HK-2 (cell line): ENCODE results near the gene NELFA.
A peak's percentile ranks its signal among the peaks of the same experiment; 100 is the strongest.

ENCODE experiments used
- DNase-seq: peaks from one replicate; pipeline ENCODE4 v3.0.0-alpha.2; 2018; ENCODE audit not compliant: unreplicated experiment

Gene NELFA

GRCh38 chr4:2008921-2009650 lies at the start of gene NELFA:
Gene NELFA (minus strand): TSS chr4:2008974. CDS start chr4:2008959, 15 bp downstream.
- peak; percentile 96 for DNase-seq

- DNase-seq = no peak
These were observed 48.8 kb upstream of the NELFA start for GRCh38 chr4:2057382-2058065.

DNA sequence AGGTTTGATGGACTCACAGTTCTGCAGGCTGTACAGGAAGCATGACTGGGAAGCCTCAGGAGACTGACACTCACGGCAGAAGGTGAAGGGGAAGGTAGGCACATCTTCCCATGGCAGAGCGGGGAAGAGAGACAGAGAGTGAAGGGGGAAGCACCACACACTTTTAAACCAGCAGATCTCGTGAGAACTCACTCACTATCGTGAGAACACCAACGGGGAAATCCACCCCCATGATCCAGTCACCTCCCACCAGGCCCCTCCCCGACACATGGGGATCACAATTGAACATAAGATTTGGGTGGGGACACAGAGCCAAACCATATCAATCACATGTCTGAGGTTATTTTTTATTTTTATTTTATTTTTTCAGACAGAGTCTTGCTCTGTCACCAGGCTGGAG lies 45.4 kb upstream of the NELFA start:
- no peak for DNase-seq

GRCh38 chr4:2051086-2051485 lies 42.3 kb upstream of the NELFA start:
- DNase-seq = no peak

- no peak for DNase-seq
These were observed 41.0 kb upstream of the NELFA start for GRCh38 chr4:2049811-2050210.

GRCh38 chr4:2049381-2049780 lies 40.6 kb upstream of the NELFA start:
- no peak for DNase-seq

DNA sequence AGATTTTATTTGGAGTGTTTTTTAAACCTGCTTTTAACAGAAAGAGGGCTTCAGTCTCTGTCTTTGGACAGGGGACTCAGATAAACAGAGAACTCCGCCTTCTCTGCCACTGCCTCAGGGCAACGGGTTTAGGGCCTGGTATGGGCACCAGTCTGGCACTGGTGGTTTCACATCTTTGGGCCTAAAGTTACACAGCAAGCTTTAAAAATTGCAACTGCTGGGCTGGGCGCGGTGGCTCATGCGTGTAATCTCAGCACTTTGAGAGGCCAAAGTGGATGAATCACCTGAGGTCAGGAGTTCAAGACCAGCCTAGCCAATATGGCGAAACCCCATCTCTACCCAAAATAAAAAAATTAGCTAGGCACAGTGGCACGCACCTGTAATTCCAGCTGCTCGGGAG lies 40.1 kb upstream of the NELFA start:
- peak; percentile 42 for DNase-seq

GRCh38 chr4:2047781-2048581 lies 39.2 kb upstream of the NELFA start:
- DNase-seq = no peak

DNA sequence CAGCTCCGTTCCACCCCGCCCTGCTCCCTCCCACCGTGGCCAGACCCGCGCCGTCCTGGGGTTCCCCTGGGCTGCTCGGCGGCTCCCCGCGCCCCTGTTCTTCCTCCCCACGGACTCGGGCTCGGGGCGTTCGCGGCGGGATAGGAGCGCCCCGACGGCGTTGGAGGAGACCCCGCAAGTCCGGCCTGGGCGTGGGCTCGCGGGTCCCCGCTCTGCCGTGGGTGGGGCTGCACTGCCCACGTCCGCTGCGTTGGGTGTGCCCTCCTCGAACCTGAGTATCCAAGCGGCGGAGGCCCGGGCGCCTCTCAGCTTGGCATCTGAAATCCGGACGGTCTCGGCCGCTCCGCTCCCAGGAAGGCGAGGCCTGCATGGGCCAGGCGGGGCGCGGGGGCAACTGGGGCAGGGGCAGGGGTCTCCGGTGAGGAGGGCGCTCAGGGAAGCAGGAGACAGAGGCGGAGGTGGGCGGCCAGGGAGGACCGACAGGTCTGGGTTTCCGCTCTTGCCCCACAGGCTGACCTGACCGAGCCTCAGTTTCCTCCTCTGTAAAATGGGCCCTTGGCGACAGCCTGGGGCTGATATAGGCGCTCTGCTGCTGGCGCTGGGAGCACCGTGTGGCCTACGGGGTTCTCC lies 38.4 kb upstream of the NELFA start:
- DNase-seq = no peak

DNA sequence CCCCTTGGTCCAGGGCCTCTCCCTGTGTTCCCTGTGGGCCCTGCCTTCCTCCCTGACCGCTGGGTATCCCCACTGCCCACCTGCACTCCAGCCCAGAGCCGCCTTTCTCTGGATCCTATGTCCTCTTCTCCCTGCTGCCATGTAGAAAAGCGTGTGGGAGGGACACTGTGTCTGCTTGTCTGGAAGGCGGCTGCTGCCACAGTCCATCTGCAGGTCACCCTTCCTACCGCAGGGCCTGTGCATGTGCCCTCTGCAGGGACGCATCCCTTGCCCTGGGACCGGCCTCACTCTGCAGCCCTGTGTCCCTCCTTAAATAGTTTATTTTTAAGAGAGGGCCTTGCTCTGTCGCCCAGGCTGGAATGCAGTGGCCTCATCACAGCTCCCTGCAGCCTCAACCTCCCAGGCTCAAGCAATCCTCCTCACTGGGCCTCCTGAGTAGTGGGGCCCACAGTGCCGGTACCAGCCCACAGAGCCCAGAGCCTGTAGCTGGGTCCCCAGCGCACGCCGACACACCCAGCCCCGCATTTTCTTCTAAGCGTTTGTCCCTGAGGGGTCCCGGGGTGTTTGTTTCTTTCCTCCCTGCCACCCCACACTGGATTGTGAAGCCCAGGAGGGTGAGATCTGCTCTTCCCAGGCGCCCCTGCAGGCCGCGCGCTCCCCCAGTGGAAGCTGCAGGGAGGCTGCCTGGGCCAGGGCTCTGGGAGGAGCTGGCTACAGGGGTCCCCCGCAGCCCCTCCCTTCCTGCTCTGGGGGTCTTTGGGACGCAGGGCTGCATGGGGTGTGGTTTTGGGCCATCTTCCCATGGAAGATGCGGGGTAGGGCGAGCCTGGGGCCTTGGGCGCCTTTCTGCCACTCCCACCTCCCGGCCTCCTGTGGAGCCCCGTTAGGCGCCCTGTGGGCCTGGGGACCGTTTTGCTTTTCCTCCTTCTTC lies 37.5 kb upstream of the NELFA start:
- no peak for DNase-seq

- peak; percentile 35 for DNase-seq
These were observed 36.8 kb upstream of the NELFA start for GRCh38 chr4:2045518-2045951.

- DNase-seq = no peak
These were observed 36.1 kb upstream of the NELFA start for GRCh38 chr4:2044542-2045517.

DNA sequence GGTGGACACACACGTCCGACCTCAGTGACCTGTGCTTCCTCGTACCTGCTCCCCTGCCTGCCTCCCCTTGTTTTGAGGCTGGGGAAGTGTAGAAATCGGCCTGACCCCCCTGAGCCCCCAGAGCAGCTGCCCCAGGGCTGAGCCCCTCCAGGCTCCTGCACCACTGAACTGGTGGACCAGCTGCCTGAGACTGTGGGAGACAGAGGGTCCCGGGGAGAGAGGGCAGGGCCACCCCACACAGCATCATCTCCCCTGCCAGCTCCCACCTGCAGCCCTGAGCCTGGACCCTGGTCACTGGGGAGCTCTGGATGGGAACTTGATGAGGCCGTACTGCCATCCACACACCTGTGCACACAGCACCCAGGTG lies 35.3 kb upstream of the NELFA start:
- no peak for DNase-seq

DNA sequence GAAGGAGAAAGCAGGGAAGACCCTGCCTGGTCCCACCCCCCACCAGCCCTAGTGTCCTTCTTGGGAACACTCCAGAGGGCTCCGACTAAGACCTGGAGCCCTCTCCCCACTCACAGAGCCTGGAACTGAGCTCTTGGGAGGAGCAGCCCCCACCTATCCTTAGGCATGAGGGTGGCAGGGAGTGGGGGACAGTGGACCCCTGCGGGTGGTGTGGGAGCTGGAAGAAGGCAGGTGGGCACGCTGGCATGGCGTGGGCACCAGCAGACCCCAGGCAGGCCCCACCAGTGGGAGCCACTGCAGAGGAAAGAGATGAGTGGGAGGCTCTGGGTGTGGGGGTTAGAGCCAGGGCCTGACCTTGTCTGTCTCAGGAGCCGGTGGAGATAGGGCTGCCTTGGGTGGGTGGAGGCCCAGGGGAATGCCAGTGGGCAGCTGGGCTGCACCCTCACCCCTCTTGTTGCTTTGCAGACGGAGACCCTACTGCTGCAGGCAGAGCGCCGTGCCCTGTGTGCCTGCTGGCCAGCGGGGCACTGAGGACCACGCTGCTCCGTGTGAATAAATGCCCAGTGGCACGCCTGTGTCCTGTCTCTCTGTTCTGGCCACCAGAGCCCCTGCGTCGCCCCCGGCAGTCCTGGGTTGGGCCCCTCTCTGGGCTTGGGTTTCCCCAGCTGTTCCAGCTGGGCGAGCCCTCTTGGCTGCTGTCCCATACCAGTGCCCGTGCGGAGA lies 34.8 kb upstream of the NELFA start:
- DNase-seq = no peak

GRCh38 chr4:2042947-2043395 lies 34.2 kb upstream of the NELFA start:
- DNase-seq = no peak

DNA sequence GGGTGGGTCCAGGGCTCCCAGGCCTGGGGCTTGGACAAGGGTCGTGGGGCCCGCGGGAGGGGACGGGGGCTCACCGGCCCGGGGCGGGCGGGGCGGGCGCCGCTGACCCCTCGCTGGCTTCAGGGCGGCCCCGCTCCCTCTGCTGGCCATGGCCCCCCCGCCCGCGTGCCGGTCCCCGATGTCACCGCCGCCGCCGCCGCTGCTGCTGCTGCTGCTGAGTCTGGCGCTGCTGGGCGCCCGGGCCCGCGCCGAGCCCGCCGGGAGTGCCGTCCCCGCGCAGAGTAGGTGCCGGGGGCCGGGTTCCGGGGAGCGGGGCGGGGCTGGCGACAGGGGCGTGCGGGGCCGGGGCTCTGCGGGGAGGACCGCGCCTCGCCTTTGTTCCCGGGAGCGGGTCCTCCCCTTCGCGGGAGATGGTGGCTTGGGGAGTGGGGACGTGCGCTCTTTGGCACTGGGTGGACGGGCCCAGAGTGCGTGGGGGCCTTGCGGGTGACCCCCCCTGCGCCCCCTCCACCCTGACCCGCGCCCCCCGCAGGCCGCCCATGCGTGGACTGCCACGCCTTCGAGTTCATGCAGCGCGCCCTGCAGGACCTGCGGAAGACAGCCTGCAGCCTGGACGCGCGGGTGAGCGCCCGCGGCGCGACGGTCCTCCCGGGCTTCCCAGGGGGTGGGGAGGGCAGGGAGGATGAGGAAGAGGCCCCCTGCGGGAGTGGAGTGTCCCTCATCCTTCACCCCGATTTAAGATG lies 33.6 kb upstream of the NELFA start:
- DNase-seq = peak; percentile 41

DNA sequence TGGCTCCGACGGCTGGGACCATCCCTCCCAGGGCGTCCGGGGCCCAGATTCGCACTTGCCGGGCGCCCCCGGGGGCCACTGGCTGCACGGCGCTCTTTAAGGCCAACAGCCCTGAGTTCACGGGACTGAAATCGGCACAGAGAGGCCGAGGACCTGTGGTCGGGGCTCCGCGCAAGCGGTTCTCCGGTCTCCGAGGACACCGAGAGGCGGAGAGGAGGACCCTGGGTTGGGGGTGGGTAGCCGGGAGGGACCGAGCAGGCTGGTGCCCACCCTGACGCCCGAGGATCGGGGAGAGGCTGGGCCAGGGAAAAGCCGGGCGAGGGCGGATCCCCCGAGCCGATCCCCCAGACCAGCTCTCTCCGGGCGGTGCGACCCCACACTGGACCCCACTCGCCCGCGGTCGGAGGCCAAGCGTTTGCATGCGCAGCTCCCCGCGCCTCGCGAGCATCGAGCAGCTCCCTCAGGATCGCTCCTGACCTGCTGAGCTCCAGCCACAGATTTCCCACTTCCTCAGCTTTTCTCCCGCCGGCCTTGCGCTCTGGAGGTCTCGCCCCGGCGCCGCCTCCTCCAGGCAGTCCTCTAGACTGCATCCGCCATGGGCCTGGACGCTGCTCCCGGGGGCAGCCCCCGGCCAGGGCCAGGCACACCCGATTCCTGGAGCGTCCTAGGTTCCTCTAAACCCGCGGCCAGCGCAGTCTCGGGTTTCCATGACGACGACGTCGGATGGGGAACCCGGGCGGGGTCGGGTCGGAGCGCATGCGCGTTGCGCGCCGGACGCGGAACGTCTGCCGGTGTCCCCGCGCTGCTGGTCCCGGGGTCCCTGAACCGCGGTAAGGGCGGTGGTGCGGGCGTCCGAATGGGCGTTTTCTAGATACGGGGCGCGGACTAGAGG lies 32.7 kb upstream of the NELFA start:
- peak; percentile 92 for DNase-seq
